Measurements from ENCODE around the gene SCG3. TPM values are rescaled to one million over a fixed set of nuclear protein-coding genes. Genes with fewer than 3 reads are reported as not detected.

SCG3 gene
- total and polyA plus RNA-seq, 2 donors (not counting 1 experiment from before 2014, with no cell fraction given) = not detected

DNA sequence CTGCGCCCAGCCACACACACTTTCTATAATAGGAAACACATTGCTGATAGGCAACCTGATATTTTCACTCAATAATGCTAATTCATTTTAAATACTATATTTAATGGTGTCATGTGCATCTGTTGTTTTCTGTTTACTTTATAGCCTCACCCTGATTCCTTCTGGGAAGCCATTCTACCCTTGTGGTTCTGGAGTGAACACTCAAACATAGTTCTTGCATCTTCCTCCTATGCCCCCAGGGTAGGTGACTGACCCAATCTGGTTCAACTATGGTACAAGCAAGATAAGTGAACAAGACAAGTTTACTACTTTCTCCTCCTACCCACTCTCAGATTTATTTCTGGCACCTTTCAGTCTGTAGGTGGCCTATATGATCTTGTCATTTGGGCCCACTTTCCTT is 4.3 kb upstream of the SCG3 start:
- H3K4me3 Mint-ChIP-seq = no peak overlapping the region
- Histone ChIP-seq H3K4me3 (ENCODE audit: control extremely low read depth in 1 of 5, extremely low read depth in 1 of 5, insufficient read depth in 1 of 5, low read depth in 2 of 5, low read length in 4 of 5) (no peak overlapping the region), H3K79me2 (ENCODE audit: control insufficient read depth, insufficient read depth, low read length) (no peaks in the 10 kb centered on the region), H3K36me3 (replicated peaks in 1 of 2; ENCODE audit: control extremely low read depth in 1 of 2, control insufficient read depth in 1 of 2, extremely low read depth in 1 of 2, insufficient read depth in 2 of 2, low read length in 1 of 2) (no peaks in the 10 kb centered on the region), H3K27ac (ENCODE audit: low read length in 2 of 2) (no peak overlapping the region), H3K4me2 (replicated peaks; ENCODE audit: low read depth, low read length, poor library complexity, severe bottlenecking) (no peak overlapping the region), H3K4me1 (ENCODE audit: control insufficient read depth in 2 of 2, insufficient read depth in 2 of 2, low read length in 2 of 2) (peaks cover 4 to 7% of the 10 kb centered on the region in 2 donors), H3K27me3 (replicated peaks in 1 of 4; ENCODE audit: control extremely low read depth in 1 of 4, control insufficient read depth in 3 of 4, insufficient read depth in 4 of 4, low read length in 3 of 4) (peaks cover 3 to 19% (median 13%) of the 10 kb centered on the region in 4 experiments), H3K9ac (ENCODE audit: low read length) (no peak overlapping the region), H2AFZ (ENCODE audit: insufficient read depth, low read depth, low read length, poor library complexity, severe bottlenecking) (no peak overlapping the region), H3K9me3 (ENCODE audit: control extremely low read depth in 1 of 3, control insufficient read depth in 2 of 3, insufficient read depth in 1 of 3, low read length in 2 of 3) (peaks cover 0 to 8% (median 0%) of the 10 kb centered on the region in 3 donors), H4K20me1 (ENCODE audit: control insufficient read depth, insufficient read depth, low read length, poor library complexity, severe bottlenecking) (no peaks in the 10 kb centered on the region)
- DNase-seq = no peak
- CTCF ChIA-PET = no interaction called here
- no peak for TF ChIP-seq EZH2 (IDR thresholded peaks at IDR 0.05; ENCODE audit: borderline replicate concordance, insufficient read depth, low read depth, low read length, poor library complexity, severe bottlenecking)
- TF ChIP-seq, protein P1, sequence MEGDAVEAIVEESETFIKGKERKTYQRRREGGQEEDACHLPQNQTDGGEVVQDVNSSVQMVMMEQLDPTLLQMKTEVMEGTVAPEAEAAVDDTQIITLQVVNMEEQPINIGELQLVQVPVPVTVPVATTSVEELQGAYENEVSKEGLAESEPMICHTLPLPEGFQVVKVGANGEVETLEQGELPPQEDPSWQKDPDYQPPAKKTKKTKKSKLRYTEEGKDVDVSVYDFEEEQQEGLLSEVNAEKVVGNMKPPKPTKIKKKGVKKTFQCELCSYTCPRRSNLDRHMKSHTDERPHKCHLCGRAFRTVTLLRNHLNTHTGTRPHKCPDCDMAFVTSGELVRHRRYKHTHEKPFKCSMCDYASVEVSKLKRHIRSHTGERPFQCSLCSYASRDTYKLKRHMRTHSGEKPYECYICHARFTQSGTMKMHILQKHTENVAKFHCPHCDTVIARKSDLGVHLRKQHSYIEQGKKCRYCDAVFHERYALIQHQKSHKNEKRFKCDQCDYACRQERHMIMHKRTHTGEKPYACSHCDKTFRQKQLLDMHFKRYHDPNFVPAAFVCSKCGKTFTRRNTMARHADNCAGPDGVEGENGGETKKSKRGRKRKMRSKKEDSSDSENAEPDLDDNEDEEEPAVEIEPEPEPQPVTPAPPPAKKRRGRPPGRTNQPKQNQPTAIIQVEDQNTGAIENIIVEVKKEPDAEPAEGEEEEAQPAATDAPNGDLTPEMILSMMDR (IDR thresholded peaks at IDR 0.05) = no peak
- ATAC-seq (ENCODE audit: low read depth) = no peak
- WGBS (ENCODE audit: insufficient coverage) = no CpG with 5 or more reads among the region's 1 CpG
- H3K27me3 Mint-ChIP-seq = peaks cover 42% of the 10 kb centered on the region
- no peaks in the 10 kb centered on the region for H3K9me3 Mint-ChIP-seq (ENCODE audit: insufficient read depth)
- H3K27ac Mint-ChIP-seq = no peak overlapping the region
- POLR2A ChIA-PET = no interaction called here
- intact Hi-C loops (cut with micrococcal nuclease) = no loop called here
- H3K4me1 Mint-ChIP-seq = no peaks in the 10 kb centered on the region

DNA sequence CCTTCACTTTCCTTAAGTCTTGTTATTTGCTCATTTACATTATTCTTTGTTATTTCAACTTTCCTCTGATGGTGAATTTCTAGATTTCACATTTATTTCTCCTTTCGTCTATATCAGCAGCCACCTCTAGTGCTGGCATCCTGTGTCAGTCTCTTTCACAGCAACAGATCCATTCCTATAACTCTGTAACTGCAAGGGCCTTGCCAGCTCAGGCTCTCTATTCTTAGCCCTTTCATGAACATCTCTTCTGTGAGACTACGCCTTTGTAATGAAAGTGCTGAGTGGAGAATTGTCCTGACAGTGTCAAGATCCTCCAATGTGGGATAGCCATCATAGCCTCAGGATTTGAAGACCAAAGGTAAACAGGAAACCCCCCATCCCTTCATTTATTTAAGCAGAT is 3.9 kb upstream of the SCG3 start:
- intact Hi-C loops (cut with micrococcal nuclease) = no loop called here
- peaks cover 3 to 19% (median 13%) of the 10 kb centered on the region in 4 experiments for H3K27me3 ChIP-seq (replicated peaks in 1 of 4; ENCODE audit: control extremely low read depth in 1 of 4, control insufficient read depth in 3 of 4, insufficient read depth in 4 of 4, low read length in 3 of 4)
- TF ChIP-seq, protein P1 (IDR thresholded peaks at IDR 0.05) = no peak
- no peak for TF ChIP-seq EZH2 (IDR thresholded peaks at IDR 0.05; ENCODE audit: borderline replicate concordance, insufficient read depth, low read depth, low read length, poor library complexity, severe bottlenecking)
- H3K4me3 Mint-ChIP-seq = no peak overlapping the region
- no peaks in the 10 kb centered on the region for H3K79me2 ChIP-seq (ENCODE audit: control insufficient read depth, insufficient read depth, low read length)
- DNase-seq = no peak
- H3K4me1 ChIP-seq (ENCODE audit: control insufficient read depth in 2 of 2, insufficient read depth in 2 of 2, low read length in 2 of 2) = peaks cover 4 to 7% of the 10 kb centered on the region in 2 donors
- no peak overlapping the region for H3K27ac ChIP-seq (ENCODE audit: low read length in 2 of 2)
- H3K4me3 ChIP-seq (ENCODE audit: control extremely low read depth in 1 of 5, extremely low read depth in 1 of 5, insufficient read depth in 1 of 5, low read depth in 2 of 5, low read length in 4 of 5) = no peak overlapping the region
- peaks cover 43% of the 10 kb centered on the region for H3K27me3 Mint-ChIP-seq
- H2AFZ ChIP-seq (ENCODE audit: insufficient read depth, low read depth, low read length, poor library complexity, severe bottlenecking) = no peak overlapping the region
- no peak overlapping the region for H3K27ac Mint-ChIP-seq
- WGBS (ENCODE audit: insufficient coverage) = 94% methylated on average over 2 of the region's 2 CpGs
- H3K9ac ChIP-seq (ENCODE audit: low read length) = no peak overlapping the region
- peaks cover 0 to 8% (median 0%) of the 10 kb centered on the region in 3 donors for H3K9me3 ChIP-seq (ENCODE audit: control extremely low read depth in 1 of 3, control insufficient read depth in 2 of 3, insufficient read depth in 1 of 3, low read length in 2 of 3)
- ChIA-PET CTCF (no interaction called here), POLR2A (no interaction called here)
- no peaks in the 10 kb centered on the region for H4K20me1 ChIP-seq (ENCODE audit: control insufficient read depth, insufficient read depth, low read length, poor library complexity, severe bottlenecking)
- H3K36me3 ChIP-seq (replicated peaks in 1 of 2; ENCODE audit: control extremely low read depth in 1 of 2, control insufficient read depth in 1 of 2, extremely low read depth in 1 of 2, insufficient read depth in 2 of 2, low read length in 1 of 2) = no peaks in the 10 kb centered on the region
- no peak for ATAC-seq (ENCODE audit: low read depth)
- H3K4me2 ChIP-seq (replicated peaks; ENCODE audit: low read depth, low read length, poor library complexity, severe bottlenecking) = no peak overlapping the region
- H3K9me3 Mint-ChIP-seq (ENCODE audit: insufficient read depth) = no peaks in the 10 kb centered on the region
- no peaks in the 10 kb centered on the region for H3K4me1 Mint-ChIP-seq
